Measurements from ENCODE around the gene TUBA1C.

TUBA1C gene

DNA sequence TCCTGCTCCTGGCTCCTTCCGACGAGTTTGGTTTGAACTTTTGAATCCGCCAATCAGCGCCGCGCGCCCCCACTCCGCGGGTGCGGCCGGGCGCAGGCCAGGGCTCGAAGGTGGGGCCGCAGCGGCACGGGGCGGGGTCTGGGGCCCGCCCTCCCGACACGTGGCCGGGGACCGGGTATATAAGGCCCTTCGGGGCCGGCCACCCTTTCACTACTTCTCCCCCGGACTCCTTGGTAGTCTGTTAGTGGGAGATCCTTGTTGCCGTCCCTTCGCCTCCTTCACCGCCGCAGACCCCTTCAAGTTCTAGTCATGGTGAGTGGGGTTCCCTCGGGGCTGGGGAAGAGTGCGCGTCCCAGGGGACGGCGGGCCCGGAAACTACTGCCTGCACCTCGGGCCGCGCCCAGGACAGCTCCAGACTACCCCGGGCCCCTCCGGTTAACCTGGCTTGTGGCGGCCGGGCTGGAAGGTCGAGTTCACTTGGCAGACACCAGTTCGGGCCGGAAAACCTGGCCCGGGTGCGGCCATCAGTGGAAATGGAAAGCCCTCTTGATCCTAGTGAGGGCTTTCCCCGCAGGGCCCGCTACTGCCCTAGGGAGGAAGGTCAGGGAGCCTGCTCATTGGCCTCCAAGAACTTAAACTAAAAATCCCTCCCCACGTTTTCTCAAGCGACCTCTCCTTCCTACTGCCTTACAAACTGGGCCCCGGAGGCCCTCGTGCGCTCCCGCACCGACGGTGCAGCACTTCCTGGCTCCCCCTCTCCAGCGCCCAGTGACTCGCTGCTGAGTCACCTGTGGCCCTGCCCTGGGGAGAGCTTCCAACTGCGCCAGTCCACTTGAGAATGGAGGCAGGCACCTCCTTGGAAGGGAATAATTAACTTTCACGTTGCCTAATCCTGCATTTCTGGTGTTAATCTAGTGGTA is at the start of gene TUBA1C:
TSS of gene TUBA1C (plus strand) at position 210 of the 920 bp plus-strand sequence. CDS start at position 310, 100 bp downstream.
- TF ChIP-seq ZFX (IDR thresholded peaks at IDR 0.05), result peak; percentile 84
- TF ChIP-seq, protein P1, sequence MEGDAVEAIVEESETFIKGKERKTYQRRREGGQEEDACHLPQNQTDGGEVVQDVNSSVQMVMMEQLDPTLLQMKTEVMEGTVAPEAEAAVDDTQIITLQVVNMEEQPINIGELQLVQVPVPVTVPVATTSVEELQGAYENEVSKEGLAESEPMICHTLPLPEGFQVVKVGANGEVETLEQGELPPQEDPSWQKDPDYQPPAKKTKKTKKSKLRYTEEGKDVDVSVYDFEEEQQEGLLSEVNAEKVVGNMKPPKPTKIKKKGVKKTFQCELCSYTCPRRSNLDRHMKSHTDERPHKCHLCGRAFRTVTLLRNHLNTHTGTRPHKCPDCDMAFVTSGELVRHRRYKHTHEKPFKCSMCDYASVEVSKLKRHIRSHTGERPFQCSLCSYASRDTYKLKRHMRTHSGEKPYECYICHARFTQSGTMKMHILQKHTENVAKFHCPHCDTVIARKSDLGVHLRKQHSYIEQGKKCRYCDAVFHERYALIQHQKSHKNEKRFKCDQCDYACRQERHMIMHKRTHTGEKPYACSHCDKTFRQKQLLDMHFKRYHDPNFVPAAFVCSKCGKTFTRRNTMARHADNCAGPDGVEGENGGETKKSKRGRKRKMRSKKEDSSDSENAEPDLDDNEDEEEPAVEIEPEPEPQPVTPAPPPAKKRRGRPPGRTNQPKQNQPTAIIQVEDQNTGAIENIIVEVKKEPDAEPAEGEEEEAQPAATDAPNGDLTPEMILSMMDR (conservative IDR thresholded peaks at IDR 0.05), result no peak
- H3K27ac ChIP-seq, result peak within 1 kb of the TSS; percentile 96

DNA sequence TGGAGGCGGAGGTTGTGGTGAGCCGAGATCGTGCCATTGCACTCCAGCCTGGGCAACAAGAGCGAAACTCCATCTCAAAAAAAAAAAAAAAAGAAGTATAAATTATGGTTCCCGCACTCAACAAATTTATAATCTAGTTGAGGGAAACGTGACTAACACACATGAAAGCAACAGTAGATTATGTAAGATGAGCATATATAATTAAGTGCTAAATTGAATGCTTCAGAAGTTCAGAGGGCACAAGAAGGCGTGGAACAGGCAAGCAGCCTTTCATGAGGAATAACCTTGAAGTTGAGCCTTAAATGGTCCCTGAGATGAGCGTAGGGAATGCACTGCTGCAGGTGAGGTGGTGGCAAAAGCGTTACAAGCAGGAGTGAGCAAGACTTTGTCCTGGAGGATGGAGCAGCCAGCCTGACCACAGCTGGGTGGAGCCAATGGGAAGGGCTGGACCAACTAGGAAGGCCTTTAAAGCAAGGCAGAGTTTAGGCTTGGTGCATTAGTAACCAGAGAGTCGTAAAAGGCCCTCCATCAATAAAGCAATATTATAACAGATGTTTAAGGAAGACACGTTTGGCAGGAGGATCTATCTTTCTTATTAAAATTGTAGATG is 45.4 kb upstream of the TUBA1C start:
- H3K27ac ChIP-seq, result no peak overlapping the region
- TF ChIP-seq ZFX (IDR thresholded peaks at IDR 0.05), result no peak
- TF ChIP-seq, protein P1 (conservative IDR thresholded peaks at IDR 0.05), result no peak

DNA sequence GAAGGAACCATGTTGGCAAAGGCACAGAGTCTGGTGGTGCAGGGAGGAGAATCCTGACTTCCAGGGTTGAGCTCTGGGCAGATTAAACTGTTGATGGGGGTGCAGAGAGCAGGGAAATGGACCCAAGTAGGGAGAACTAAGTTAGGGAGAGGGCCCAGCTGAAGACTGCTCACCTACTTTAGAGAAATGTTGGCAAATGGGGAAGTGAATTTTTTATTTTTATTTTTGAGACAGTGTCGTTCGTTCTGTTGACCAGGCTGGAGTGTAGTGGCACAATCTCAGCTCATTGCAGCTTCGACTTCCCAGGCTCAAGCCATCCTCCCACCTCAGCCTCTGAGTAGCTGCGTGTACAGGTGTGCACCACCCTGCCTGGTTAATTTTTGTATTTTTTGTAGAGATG is 43.9 kb upstream of the TUBA1C start:
- H3K27ac ChIP-seq, result no peak overlapping the region
- TF ChIP-seq, protein P1 (conservative IDR thresholded peaks at IDR 0.05), result no peak

DNA sequence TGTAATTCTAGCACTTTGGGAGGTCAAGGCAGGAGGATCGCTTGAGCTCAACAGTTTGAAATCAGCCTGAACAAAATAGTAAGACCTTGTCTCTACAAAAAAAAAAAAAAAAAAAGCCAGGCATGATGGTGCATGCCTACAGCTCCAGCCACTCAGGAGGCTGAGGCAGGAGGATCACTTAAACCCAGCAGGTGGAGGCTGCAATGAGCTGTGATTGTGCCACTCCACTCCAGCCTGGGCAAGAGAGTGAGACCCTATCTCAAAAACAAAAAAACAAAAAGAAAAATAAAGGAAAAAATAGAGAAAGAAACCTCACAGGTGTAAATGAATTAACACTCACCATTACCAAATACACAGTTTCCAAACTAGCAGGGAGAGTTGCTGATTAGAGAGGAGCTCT is 41.8 kb upstream of the TUBA1C start:
- H3K27ac ChIP-seq, result no peak overlapping the region
- TF ChIP-seq, protein P1 (conservative IDR thresholded peaks at IDR 0.05), result no peak

DNA sequence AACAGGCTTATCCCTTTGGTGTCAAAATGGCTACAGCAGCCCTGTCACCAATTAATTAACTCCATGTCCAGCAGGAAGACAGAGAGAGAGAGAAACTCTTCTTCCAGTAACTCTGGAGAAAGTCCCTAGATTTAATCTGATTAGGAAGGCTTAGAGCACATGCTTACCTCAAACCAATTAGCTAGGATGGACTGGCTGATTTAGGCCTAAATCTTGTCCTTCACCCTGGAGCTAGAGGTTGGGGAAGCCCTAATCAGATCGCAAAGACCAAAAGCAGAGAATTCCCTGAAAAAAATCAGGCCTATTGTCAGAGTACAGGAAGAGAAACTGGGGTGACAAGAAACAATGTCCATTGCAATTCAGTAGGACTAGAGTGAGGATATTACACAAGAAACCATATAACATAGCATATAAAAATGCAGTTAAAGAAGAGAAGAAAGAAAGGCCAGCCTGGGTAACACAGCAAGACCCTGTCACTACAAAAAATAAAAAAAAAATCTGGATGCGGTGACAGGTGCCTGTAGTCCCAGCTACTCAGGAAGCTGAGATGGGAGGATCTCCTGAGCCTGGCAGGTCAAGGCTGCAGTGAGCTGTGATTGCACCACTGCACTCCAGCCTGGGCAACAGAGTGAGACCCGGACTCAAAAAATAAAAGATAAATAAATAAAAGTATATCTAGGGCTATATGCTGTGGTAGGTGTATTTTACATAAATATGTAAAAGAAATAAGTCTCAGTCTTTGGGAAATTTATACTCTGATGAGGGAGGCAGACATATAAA is 41.1 kb upstream of the TUBA1C start:
- no peak for TF ChIP-seq ZFX (IDR thresholded peaks at IDR 0.05)
- TF ChIP-seq, protein P1 (conservative IDR thresholded peaks at IDR 0.05), result no peak
- H3K27ac ChIP-seq, result no peak overlapping the region

DNA sequence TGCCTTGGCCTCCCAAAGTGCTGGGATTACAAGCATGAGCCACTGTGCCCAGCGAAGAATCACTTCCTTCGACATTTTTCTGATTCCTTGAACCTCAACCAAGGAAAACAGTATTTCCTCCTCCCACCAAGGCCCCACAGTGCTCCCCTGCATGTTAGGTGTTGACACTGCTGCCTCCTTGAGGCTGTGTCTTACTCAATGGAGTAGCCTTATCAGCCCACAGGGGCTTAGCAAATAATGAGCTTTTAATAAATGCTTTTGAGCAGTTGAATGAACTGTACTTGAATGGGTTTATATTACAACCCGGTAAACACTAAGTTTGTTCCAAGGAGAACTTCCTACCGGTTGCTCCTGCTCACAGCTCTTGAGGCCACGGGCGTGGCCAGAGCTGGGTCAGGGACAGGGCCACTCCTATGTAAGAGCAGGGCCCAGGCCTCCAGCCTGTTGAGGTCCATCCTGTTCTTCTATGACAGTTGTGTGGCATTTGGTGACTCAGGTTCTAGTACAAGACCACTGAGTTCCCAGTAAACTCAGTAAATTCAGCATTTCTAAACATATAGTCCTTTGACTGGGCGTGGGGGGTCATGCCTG is 39.2 kb upstream of the TUBA1C start:
- TF ChIP-seq ZFX (IDR thresholded peaks at IDR 0.05), result no peak
- TF ChIP-seq, protein P1 (conservative IDR thresholded peaks at IDR 0.05), result no peak
- no peak overlapping the region for H3K27ac ChIP-seq

Measured in C4-2B (cell line).